Parathyroid adenoma (tissue), 2 donors: ENCODE results near the gene EIF3M.

Experiments used
- H2AFZ ChIP-seq: fragments of 300-600 bp; sonication (generic); one replicate; pipeline ENCODE4 v1.7.0; 2017; ENCODE audit warnings: antibody characterized with exemption, mild to moderate bottlenecking
- H3K27ac ChIP-seq: fragments of 300-600 bp; sonication (generic); one replicate; pipeline ENCODE4 v1.7.0; 2017
- H3K27me3 ChIP-seq: fragments of 300-600 bp; sonication (generic); one replicate; pipeline ENCODE4 v1.7.0; 2017; ENCODE audit warnings: low read length; ENCODE audit not compliant: control insufficient read depth, insufficient read depth
- H3K36me3 ChIP-seq: fragments of 300-600 bp; sonication (generic); one replicate; pipeline ENCODE4 v1.7.0; 2017; ENCODE audit warnings: low read length; ENCODE audit not compliant: control insufficient read depth, insufficient read depth
- H3K4me1 ChIP-seq: fragments of 300-600 bp; sonication (generic); one replicate; pipeline ENCODE4 v1.7.0; 2017; ENCODE audit warnings: control low read depth
- H3K4me2 ChIP-seq: fragments of 300-600 bp; sonication (generic); one replicate; pipeline ENCODE4 v1.7.0; 2017; ENCODE audit warnings: low read length
- H3K4me3 ChIP-seq: fragments of 300-600 bp; sonication (generic); one replicate; pipeline ENCODE4 v1.7.0; 2017; ENCODE audit warnings: low read depth, low read length
- H3K79me2 ChIP-seq: fragments of 300-600 bp; sonication (generic); one replicate; pipeline ENCODE4 v1.7.0; 2017; ENCODE audit warnings: control low read depth
- H3K9ac ChIP-seq: fragments of 300-600 bp; sonication (generic); one replicate; pipeline ENCODE4 v1.7.0; 2017; ENCODE audit warnings: mild to moderate bottlenecking
- H3K9me3 ChIP-seq: fragments of 300-600 bp; sonication (generic); one replicate; pipeline ENCODE4 v1.7.0; 2017; ENCODE audit warnings: low read length; ENCODE audit not compliant: control insufficient read depth
- TF ChIP-seq, protein P1 (sequence below): fragments of 300-600 bp; sonication (generic); IDR thresholded peaks from one replicate; pipeline ENCODE4 v1.7.0; 2017; ENCODE audit warnings: antibody characterized with exemption, mild to moderate bottlenecking
- donor health status: primary hyperparathyroidism.

EIF3M gene

DNA sequence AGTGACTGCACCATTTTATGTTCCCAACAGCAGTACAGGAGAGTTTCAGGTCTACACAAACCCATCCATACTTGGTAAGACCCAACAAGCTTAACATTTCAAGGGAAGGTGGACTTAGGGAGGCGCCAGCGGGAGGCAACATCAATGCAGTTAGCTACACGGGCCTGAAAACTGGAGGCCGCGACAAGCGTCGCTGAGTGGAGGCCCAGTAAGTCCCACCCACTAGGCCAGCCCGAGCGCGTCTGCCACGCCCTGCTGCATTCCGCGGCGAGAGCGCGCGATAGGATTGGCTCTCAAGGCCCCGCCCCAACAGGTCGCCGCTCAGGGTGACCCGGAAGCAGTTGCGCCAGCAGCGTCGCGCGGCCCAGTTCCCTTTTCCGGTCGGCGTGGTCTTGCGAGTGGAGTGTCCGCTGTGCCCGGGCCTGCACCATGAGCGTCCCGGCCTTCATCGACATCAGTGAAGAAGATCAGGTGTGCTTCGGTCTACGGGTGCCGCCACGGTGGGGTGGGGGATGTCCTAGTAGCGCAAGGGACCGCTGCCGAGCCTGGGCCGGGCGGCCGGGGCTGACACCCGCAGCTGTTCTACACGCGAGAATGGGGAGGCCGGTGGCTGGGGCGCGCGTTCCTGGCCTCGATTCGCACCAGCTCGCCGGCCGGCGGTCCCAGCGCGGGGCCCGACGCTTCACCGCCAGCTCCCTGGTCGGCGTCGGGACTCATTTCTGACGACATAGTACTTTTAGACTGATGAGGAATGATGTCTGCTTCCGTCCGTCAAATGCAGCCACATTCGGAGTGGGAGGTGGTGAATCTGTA is at the start of gene EIF3M:
TSS of gene EIF3M (plus strand) at position 373 of the 813 bp plus-strand sequence. CDS start at position 430, 57 bp downstream.
- Histone ChIP-seq H3K9me3 (no peaks in the 10 kb centered on the region), H3K79me2 (no peaks in the 10 kb centered on the region), H3K27ac (peak within 1 kb of the TSS; percentile 57), H3K4me2 (peak within 1 kb of the TSS; percentile 68), H3K27me3 (no peaks in the 10 kb centered on the region), H3K4me1 (peaks cover 4% of the 10 kb centered on the region), H3K36me3 (no peaks in the 10 kb centered on the region), H3K4me3 (peak within 1 kb of the TSS; percentile 67), H2AFZ (peak within 1 kb of the TSS; percentile 84), H3K9ac (no peak within 1 kb of the TSS)
- TF ChIP-seq, protein P1, sequence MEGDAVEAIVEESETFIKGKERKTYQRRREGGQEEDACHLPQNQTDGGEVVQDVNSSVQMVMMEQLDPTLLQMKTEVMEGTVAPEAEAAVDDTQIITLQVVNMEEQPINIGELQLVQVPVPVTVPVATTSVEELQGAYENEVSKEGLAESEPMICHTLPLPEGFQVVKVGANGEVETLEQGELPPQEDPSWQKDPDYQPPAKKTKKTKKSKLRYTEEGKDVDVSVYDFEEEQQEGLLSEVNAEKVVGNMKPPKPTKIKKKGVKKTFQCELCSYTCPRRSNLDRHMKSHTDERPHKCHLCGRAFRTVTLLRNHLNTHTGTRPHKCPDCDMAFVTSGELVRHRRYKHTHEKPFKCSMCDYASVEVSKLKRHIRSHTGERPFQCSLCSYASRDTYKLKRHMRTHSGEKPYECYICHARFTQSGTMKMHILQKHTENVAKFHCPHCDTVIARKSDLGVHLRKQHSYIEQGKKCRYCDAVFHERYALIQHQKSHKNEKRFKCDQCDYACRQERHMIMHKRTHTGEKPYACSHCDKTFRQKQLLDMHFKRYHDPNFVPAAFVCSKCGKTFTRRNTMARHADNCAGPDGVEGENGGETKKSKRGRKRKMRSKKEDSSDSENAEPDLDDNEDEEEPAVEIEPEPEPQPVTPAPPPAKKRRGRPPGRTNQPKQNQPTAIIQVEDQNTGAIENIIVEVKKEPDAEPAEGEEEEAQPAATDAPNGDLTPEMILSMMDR, result no peak

- H3K27me3 ChIP-seq, result no peaks in the 10 kb centered on the region
- no peak overlapping the region for H3K27ac ChIP-seq
- TF ChIP-seq, protein P1, result no peak
- H2AFZ ChIP-seq, result no peak overlapping the region
- H3K4me2 ChIP-seq, result no peak overlapping the region
- no peak overlapping the region for H3K4me3 ChIP-seq
- no peaks in the 10 kb centered on the region for H3K79me2 ChIP-seq
- no peak overlapping the region for H3K9ac ChIP-seq
- H3K36me3 ChIP-seq, result no peaks in the 10 kb centered on the region
- no peaks in the 10 kb centered on the region for H3K9me3 ChIP-seq
- H3K4me1 ChIP-seq, result no peaks in the 10 kb centered on the region
Observed at GRCh38 chr11:32538804-32539203, 44.8 kb upstream of the EIF3M start.

DNA sequence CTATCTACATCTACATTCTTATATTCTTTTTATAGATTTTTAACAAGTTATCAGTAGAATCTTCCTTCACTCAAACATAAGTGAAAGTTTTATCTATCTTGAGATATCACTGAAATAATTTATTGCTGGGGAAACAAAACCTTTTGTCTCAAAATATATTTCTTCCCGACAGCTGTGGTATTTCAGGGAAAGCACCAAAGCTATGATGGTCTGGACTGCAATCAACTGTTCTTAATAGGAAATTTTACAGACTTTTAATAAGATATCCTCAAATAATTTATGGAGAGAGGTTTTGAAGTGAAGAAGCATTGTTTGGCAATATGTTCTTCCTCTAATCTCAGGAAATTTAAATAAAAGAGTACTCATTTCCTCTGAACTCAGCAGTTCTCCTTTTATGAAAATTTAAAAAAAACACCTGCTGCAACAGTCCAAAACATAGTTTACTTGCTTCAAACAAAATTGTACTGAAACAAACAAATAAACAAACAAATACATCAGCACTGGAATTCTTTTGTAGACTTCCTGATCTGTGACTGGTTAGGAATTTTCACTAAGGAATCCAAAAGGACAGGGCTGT is 33.9 kb upstream of the EIF3M start:
- Histone ChIP-seq H3K9me3 (no peaks in the 10 kb centered on the region), H3K27ac (no peak overlapping the region), H3K36me3 (no peaks in the 10 kb centered on the region), H3K27me3 (no peaks in the 10 kb centered on the region), H3K4me1 (no peaks in the 10 kb centered on the region), H2AFZ (no peak overlapping the region), H3K79me2 (no peaks in the 10 kb centered on the region), H3K9ac (no peak overlapping the region), H3K4me2 (no peak overlapping the region), H3K4me3 (no peak overlapping the region)
- TF ChIP-seq, protein P1, result no peak

DNA sequence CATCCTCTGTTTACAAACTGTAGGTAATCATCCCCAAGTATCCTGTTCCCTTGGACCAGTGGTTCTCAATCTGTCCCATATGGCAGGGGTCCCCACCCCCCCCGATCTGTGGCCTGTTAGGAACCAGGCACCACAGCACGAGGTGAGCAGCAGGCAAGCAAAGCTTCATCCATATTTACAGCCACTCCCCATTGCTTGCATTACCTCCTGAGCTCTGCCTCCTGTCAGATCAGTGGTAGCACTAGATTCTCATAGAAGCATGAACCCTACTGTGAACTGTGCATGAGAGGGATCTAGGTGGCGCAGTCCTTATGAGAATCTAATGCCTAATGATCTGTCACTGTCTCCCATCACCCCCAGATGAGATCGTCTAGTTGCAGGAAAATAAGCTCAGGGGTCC is 33.4 kb upstream of the EIF3M start:
- no peaks in the 10 kb centered on the region for H3K79me2 ChIP-seq
- no peaks in the 10 kb centered on the region for H3K9me3 ChIP-seq
- no peaks in the 10 kb centered on the region for H3K36me3 ChIP-seq
- no peak overlapping the region for H3K9ac ChIP-seq
- H3K4me2 ChIP-seq, result no peak overlapping the region
- TF ChIP-seq, protein P1, result no peak
- no peaks in the 10 kb centered on the region for H3K27me3 ChIP-seq
- no peak overlapping the region for H3K4me3 ChIP-seq
- H2AFZ ChIP-seq, result no peak overlapping the region
- no peak overlapping the region for H3K27ac ChIP-seq
- no peaks in the 10 kb centered on the region for H3K4me1 ChIP-seq
